Myocyte (in vitro differentiated cells): Measurements from ENCODE around the gene JAK3. TPM values are rescaled to one million over a fixed set of nuclear protein-coding genes. Genes with fewer than 3 reads are reported as not detected.

Experiments
- DNase-seq: peaks from one replicate; pipeline ENCODE4 v3.0.0-alpha.2; 2012; ENCODE audit warnings: low read depth
- total RNA-seq: library from RNA; depleted of rRNA; stranded (reverse); fragments of >200 nt; gene quantifications from 2 replicates; pipeline ENCODE4 v1.2.3, GENCODE V29; 2014

Gene JAK3
- total RNA-seq, 1 donor from 2014 or later: not detected

DNA sequence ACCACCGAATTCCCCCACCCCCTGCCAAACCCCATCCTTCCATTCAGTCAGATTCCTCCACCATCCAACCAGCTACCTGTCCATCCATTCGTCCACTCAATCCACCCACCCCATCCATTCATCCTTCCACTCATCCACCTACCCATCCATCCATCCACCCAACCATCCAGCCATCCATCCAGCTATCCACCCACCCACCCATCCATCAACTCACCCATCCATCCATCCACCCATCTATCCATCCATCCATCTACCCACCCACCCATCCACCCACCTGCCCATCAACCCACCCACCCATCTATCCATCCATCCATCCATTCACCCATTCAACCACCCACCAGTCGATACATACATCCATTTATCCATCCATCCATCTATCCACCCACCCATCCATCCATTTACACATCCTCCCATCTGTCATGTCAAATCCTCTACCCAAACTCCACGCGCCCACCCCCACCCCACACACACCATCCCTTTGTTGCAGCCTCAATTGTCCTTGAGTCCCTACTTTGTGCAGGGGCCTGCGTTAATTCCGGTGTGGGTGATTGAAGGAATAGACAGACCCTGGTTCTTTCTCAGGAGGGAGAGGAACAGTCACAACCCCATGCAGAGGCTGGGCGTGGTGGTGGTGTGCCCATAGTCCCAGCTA, 18.7 kb upstream of the JAK3 start:
- no peak for DNase-seq

DNA sequence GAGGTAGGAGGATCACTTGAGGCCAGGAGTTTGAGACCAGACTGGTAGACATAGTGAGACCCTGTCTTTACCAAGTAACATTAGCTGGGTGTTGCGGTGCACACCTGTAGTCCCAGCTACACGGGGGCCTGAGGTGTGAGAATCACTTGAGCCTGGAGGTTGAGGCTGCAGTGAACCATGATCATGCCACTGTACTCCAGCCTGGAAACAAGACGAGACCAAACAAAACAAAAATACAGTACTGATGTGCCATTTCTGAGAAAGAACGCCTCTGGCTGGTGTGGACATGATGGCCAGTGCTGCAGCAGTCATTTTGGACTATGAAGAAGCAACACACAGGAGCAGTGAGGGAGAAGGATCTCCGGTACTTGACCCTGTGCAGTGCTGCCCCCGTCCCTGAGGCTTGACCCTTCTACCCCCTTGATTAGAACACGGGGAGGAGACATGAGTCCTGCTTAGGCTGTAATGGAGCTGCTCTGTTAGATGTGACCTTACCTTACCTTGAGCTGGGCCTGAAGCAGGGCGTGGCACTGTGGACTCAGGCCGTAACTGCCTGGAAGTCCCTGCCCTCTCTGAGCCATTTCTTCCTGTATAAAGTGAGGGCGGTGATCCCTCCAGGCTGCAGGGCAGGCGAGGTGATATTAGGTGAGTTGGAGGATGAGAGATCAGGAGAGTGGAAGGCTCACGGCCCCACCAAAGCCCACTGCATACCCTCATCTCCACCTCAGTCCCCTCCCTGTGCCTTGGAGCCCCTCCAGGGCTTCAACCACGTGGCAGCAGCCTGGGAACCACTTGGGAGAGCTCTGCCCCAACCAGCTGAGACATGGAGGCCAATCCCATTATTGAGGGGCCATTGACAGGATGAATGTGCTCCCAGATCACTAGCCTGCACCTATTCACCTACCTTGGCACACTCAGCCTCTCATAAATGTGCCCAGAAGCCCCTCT, 17.9 kb upstream of the JAK3 start:
- no peak for DNase-seq

DNA sequence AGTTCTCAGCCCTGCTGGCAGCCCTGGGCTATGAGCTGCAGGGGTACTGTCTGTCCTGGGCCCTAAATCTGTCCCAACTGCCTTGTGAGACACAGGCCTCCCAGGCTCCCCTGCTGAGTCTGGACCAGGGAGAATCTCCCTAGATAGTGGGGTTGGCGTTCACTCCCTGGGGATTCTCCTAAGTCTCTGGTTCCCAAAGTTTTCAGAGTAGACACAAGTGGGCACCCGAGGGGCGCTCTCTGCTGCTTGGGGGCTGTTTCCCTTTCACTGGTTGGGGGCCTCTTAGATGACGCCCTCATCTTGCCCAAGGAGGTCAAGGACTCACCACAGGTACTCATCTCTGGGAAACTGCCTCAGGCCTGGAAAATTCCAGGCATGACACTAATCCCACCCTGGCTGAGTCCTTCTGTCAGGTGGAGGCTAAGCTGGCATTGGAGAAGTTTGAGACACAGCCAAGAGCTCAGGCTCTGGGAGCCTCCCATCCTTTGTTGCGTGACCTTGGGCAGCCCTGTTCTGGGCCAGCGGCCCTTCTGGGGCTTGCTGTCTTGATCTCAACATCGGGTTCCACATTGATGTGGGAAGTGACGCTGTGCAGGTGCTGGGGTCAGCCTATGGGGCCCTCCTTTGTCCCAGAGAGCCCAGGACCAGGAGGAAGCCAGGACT, 15.9 kb upstream of the JAK3 start:
- DNase-seq: peak; percentile 50

DNA sequence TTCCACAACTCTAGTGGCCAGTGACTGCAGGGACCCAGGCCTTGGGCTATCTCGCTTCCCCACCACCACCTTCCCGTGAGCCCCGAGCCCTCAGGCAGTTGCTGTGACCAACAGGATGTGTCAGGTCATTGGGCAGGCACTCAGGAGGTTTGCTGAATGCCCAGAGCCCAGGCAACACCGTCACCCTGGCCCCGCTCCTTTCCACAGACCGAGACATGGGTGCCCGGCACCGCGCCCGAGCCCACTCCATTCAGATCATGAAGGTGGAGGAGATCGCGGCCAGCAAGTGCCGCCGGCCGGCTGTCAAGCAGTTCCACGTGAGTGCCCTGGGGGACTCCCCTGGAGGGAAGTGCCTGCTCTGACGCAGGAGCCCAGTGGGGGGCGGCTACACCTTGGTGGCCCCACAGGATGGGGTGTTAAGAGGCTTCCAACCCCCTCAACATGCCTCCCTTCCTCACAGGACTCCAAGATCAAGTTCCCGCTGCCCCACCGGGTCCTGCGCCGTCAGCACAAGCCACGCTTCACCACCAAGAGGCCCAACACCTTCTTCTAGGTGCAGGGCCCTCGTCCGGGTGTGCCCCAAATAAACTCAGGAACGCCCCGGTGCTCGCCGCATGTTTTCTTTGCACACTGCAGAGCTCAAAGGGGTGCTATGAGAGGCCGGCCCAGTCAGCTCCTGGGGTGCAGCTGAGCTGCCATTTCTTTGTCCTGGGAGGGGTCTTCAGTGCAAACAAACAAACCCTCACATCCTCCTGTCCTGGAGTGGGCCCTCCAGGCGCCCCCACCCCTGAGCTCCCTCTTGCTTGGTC, 15.1 kb upstream of the JAK3 start:
- no peak for DNase-seq

DNA sequence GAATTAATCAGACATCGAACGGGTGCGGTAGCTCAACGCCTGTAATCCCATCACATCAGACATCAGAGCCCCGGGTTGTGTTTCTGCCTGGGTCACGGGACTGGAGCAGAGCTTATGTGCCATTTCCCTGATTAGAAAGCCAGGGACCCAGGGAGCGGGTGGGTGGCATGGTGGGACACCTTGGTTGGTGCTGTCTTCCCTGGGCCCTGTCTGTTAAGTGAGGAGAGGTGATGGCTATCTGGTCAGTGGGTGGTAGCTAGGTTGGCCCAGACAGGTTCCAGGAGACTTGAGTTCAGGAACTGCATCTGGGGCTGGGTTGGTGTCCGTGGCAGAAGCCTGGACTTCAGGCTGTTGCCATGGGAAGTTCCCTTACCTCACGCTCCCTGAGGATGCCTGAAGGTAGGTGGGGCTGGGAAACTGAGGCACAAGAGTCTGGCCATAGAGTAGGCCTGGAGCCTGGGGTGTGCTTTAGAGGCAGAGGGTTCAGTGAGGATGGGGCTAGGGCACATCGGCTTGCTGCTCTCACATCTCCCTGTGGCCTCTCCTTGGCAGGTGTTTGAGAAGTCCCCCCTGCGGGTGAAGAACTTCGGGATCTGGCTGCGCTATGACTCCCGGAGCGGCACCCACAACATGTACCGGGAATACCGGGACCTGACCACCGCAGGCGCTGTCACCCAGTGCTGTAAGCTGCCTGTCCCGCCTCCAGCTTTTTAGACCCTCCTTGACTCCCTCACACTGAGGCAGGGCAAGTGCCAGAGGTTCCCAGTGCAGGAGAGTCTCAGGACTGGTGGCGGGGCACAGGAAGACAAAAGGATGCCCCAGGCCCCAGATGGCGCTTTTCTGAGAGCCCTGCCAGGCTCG, 14.0 kb upstream of the JAK3 start:
- no peak for DNase-seq

DNA sequence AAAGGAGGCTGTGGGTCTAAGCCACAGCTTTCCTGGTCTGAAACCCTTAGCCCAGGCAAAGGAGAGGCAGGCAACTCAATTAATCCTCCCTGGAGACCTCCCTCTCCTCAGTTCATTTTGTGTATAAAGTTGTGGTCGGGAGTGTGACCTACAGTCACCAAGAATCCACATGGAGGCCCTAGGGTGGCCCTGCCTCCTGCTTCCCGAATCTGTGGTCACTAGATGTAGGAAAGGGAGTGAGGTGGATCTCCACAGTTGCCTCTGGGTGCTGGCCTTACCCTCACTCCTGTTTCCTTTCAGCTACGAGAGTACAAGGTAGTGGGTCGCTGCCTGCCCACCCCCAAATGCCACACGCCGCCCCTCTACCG, 13.2 kb upstream of the JAK3 start:
- DNase-seq: peak; percentile 38

DNA sequence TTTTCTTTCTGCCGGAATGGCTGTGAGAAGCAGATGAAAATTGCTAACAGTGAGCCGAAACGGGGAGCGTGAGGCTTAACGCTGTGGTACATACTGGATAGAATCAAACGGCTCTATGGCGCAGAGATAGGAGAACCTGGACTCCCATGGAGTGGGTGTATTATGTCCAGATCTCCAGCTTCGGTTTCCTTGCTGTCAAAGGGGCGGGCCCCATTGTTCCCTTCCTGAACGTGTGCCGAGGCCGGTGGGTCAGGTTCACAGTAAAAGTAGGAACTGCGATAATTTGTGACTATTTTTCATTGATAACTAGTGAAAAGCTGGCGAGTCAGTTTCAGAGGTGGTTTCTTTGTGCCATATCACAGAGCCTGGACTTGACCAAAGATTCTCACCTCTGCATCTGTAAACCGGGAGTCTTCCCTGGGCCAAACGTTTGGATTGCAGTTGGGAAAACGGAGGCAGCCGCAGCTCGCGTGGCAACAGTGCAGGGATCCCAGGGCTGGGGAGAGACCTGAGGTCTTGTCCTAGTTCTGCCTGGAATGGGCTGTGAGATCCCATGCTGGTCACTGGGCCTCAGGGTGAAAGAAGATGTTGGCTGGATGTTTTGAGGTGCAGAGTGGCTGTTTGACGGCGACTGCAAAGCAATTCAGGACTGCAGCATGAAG, 12.7 kb upstream of the JAK3 start:
- DNase-seq: peak; percentile 19

DNA sequence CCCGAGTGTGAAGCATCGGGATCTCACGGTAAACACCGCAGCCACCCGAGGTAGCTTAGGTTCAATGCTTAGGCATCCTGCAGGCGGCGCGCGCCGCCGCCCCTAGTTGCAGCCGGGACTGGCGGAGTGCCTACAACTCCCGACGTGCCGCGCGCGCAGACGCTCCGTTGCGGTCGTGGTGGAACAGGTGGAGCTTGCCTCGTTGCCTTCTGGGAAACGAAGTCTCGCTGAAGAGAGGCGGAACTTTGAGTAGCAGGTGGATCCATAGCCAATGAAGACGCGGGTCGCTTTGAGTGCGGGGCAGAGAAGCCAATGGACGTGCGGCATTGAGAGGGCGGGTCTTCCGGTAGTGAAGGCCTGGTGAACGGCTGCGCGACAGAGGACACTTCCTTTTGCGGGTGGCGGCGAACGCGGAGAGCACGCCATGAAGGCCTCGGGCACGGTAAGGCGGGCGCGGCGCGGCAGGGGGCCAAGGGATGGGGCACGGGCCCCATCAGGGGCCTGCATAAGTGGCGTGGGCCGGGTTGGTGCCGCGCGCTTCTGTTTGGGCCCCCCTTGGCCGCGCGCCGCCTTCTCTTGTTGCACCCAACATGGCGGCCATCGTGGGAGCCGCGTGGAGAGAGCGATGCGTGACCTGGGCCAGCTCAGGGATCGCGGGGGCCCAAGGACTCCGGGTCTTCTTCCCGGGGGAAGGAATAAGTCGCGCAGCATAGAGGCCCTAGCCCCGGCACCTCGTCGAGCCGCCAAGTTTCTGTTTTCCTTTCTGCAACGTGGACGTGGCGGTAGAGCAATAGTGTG, 11.9 kb upstream of the JAK3 start, which contains the start of gene RPL18A:
Gene RPL18A (plus strand): TSS at position 378 of the 798 bp plus-strand sequence. CDS start 47 bp downstream, at position 425.
- DNase-seq: peak; percentile 100

DNA sequence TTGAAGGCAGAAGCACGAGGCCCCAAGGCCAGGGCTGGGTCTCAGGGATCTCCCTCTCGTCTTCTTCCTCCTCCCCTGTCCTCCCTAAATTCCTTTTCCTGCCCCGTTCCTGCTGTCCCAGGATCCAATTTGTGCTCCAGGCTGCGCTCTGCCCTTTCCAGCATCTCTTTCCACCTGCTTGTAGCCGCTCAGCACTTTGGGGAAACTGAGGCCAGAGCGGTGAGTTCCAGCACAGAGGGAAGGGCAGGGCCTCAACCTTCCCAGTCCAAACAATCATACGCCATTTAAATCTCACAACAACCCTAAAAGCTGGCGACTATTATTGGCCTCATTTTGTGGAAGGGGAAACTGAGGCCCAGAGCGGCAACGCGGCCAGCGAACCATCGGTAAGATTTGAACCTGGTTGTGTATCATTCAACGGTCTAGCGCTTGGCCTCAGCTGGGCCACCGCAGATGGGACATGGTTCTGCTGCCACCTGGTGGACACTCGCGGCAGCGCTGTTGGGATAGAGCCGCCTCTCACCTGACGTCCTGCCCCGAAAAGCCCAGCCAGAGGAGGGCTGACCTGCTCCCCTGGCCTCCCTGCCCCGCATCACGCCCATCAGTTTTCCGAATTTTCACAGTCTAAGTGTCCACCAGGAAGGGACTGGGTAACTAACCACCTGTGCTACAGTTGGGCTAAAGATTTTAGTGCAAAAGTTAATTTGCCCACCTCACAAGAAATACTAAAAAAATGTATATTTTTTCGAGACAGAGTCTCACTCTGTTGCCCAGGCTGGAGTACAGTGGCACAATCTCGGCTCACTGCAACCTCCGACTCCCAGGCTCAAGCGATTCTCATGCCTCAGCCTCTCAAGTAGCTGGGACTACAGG, 7.7 kb upstream of the JAK3 start:
- DNase-seq: peak; percentile 70

DNA sequence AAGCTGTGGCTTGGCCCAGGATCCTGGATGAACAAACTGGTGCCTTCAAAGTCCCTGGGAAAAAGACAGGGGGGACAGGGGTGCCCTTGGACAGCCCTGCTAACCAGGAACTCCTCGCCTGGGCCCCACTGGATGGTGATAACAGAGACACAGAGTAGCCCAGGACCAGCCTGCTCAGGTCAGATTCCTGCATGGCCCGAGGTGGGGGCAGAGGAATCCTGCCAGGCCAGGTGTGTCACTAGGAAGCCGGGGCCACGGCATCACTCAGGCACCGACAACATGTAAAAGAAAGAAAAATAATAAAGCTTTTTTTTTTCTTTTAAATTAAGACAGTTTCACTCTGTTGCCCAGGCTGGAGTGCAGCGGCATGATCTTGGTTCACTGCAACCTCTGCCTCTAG, 6.3 kb upstream of the JAK3 start:
- DNase-seq: no peak

DNA sequence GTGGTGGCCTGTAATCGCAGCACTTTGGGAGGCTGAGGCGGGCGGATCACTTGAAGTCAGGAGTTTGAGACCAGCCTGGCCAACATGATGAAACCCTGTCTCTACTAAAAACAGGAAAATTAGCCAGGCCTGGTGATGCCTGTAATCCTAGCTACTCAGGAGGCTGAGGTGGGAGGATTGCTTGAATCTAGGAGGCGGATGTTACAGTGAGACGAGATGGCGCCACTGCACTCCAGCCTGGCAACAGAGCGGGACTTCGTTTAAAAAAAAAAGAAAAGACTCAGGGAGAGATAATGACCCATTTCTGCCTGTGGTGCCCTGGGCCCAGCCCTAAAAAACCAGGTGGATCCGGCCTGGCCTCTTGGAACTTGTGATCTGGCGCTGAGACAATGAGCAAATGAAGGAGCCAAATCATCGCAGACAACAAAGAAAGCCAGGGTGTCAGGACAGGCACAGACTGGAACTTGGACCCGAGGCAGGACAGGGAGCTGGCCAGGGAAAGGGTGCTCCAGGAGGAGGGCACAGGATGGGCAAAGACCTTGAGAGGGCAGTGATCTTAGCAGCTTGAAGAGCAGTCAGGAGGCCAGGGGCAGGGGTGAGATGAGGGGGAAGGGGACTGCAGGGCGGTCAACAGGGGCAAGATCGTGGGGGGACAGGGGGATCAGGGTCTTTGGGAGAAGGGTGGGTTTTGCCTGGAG, 962 bp upstream of the JAK3 start:
- DNase-seq: no peak

DNA sequence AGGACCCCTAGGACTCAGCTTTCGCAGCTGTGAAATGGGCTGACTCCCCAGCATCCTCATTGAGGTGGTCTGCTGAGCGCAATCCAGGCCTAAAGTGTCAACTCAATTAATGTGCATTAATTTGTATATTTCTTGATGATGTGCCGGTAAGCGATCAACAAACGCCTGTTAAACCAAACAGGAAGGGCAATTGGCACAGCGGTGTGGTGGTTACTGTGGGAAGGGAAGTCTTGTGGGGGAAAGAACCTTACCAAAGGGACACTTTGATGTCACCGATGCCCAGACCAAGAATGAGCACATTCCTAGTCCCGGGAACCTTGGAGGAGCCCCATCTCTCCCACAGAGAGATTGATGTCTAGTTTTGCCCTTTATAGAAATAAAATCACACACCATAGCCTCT, 1.6 kb downstream of the JAK3 start:
- DNase-seq: no peak

DNA sequence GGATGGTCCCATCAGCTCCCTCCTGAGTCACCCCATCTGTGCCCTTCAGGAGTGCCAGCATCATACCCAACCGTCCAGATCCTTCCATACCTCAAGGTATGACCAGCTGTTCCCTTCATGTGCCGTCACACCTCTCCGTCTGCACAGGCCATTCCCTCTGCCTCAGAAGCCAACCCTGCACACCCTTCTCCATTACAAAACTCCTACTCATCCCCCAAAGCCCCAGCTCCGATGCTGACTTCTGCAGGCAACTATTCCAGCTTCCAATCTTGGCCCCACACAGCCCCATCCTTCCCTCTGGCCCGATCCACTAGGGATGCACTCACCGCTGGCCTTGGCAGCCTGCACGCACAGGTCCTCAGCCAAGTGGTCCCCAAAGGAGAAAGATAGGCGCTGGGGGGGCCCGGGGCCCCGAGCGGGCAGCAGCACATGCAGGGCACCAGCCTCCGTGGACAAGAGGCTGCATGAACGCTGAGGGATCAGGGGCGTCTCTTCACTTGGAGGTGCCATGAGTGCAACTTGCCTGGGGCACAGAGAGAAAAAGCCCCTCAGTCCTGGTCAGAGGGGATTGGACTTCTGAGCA, 3.8 kb downstream of the JAK3 start:
- no peak for DNase-seq

DNA sequence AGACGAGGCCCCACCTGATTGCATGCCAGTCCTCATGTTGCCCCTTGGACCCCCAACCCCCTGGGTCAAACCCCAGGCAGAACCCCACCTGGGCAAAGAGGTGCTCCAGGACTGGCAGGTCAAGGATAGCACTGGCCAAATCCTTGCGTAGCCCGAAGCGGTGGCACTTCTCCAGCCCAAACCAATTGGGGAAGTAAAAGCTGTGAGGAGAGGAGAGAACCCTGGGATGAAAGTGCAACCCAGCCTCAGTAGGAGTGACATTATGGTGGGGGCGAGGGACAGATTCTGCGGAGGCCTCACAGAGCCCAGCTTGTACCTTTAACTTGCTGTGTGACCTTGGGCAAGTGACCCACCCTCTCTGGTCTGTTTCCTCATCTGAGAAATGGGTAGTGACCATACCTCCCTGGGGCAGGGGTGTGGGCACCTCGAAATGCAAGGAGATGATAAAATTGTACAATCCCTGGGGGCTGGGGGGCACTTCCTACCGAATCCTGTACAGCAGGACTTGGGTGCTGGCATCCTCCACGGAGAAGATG, 4.4 kb downstream of the JAK3 start:
- DNase-seq: no peak

DNA sequence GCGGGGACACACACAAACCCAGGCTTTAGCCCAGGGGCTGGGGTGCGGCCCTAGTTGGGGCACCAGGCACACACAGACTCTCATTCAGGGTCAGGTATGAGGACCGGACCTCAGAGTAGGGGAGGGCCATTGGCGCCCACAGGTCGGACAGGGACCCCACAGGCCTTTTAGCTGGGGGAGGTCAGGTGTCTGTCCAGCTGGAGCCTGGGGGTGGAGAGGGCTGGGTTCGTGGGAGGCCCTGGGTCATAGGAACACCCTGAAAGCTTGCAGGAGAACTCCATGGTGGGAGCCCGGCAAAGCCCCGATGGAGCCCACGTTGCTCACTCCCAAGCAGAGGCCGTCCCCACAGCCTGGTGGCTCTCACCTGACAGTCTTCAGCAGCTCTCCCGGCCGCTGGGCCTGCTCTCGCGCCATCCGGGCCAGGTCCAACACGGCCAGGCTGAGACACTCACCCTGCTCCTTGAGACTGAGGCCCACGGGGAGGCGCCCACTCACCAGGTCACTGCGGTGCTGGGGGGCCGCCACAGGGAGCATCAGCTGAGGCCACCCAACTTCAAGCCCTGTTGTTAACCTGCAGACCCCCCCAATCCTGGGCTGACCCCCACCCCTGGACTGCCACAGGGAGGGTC, 5.0 kb downstream of the JAK3 start:
- DNase-seq: no peak
